Ecto neural progenitor cell (in vitro differentiated cells): ENCODE measurements around the gene TMOD2.
A peak's percentile ranks its signal among the peaks of the same experiment; 100 is the strongest.

Source experiments
- DNase-seq: peaks from one replicate; pipeline ENCODE4 v3.0.0-alpha.2; 2018; ENCODE audit warnings: low spot score

TMOD2 gene

DNA sequence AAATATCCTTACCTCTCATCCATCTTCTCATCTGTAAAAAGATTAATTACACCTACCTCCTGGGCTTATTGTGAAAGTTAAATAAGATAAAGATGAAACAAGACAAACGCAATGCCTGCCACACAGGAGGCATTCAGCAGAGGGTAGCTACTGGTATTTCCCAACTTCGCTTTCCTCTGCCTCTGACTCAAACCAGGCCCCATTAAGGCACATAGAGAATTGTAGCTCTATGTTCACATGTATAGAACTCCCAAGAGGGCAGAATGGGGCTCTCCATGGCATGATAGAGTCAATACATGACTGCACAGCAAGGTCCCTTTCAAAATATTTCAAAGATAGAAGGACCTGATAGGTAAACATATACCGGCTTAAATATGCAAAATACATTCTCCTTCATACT, 15.3 kb upstream of the TMOD2 start:
- no peak for DNase-seq

DNA sequence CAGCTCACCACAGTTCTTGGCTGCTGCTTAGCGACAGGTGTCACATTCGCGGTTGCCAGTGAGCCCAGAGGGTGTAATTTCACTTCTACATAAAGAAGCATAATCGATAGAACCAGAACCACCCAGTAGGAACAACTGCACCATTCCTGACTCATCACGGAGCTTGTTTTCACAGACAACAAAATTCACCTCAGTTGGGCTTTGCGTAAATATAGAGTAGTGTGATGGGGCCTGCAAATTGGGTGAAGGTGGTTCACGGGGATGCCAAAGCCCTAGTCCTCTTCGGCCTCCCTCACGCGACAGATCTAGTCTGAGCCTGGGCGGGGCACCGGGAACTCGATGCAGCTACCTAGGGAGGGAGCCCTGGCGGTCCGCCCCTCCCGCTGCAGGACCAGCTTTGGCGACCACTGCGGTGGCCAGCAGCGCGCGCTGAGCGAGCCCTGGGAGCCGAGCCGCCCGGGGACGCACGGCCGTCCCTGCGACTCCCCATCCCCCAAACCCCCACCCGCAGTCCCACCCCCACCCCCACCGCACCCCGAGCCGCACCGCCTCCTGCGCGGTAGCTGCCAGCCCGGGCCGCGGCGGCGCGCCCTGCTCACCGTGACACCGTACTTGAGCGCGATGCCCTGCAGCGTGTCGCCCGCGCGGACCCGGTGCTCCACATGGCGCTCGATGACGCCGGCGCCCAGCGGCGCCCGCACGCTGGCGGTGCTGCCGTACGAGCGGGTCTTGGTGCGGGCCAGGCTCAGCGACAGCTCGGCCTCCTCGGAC, 14.5 kb upstream of the TMOD2 start:
- peak; percentile 56 for DNase-seq

DNA sequence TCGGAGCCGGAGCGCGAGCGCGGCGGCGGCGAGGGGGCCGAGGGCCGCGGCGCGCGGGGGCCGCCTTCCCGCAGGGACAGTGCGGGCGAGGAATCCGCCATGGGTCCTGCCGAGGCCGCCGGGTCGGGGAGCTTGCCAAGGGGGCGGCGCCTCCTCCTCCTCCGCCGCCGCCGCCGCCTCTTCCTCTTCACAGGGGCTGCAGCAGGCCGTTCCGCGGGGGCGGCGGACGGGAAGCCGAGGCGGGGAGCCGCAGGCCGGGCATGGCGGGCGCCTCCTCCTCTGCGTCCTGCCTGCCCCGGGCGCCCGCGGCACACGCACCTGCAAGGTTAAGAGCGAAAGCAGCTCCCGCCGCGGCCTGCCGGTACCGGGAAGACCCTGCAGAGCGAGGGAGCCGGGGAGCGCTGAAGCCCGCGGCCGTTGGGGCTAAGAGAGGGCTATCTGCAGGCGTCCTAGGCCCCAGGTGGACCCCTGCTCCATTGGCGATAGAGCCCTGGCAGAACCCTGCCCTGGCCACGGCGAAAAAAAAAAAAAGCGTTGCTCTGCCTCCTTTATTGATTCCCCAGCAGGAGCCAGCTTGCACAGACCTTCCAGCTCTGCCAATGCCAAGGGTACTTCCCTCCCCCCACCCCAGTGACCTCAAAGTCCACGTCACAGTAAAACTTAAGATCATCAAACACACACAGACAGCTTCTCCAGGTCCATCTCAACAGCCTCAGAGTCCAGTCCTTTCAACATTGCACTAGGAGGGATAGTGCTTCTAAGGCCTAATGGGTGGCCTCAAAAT, 13.7 kb upstream of the TMOD2 start, which contains the start of gene LYSMD2:
Gene LYSMD2 (minus strand): TSS at position 134 of the 784 bp plus-strand sequence. CDS start 33 bp downstream, at position 101.
- DNase-seq, result peak; percentile 70

DNA sequence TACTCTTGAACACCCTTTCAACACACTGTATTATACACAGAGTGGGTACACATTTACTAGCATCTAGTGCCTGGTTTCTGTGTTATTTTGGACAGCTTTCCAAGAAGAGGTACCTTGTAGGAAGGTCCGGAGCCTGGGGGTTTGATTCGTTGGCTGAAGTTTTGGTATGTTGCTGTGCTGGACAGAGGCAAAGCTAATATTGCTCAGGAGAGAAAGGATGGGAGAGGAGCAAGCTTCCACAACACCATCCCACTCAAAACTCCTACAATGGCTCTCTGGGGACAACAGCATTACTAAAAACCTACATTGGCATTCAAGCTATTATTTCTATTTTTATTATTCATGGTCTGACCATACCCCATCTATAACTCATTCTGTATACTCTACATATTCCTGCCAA, 12.8 kb upstream of the TMOD2 start:
- DNase-seq, result no peak

DNA sequence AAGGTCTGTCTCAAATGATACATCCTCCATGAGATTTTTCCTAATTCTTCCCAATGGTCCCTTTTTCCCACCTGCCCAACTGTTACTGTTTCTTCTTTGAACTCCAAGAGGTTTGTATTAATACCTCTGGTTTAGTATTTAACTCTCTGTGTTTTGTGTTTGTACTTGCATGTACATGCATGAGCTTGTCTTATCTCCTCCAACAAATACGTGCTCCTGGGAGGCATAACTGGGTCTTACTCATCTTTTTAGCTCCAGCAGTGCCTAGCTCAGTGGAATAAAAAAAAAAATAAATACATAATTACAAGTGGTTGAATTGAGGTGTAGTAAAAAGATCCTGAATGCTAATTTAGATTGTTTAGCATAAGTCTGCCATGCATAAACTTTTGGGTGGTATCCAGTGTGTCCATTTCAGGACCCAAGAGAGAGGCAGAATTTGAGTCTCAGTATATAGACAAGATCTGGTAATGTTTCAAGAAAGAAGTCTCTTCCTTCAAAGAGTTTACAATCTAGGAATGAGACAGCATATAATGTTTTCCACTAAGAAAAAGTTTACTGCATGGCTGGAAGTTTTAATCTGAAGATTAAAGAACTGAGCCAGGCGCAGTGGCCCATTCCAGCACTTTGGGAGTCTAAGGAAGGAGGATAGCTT, 12.2 kb upstream of the TMOD2 start:
- no peak for DNase-seq

DNA sequence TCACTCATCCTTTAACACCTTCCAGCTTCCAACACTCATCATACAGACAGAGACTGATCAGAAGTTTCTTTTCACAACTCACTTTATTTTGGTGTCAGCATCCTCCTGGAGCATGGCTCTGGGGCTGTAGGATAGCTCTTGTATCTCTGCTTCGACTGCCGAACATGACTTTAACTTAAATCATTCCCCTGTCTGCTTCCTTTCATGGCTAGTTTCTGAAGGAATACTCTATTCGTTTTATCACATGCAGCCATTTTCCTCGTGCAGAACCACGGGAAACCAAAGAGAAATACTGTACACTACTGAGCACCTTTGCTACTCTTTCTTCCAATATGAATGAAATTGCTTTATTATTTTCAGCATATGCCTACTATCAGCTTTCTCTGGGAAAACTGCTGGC, 2.1 kb upstream of the TMOD2 start:
- DNase-seq, result no peak

DNA sequence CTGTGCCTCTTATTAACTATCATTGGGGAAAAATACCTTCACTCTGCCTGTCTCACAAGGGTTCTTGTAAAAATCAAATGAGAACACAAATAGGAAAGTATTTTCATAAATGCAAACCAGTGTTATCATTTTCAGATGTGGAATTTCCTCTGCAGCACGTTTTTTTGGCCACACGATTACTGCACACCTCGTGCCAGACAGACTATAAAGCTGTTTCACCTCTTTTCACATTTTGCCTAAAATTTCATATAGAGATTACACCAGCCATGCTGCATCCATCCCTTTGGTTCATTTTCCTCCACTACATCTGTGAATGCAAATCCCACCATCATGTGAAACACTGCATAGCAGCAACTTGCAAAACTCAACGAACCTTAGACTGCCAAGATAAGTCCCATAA, 1.2 kb upstream of the TMOD2 start:
- DNase-seq, result no peak

DNA sequence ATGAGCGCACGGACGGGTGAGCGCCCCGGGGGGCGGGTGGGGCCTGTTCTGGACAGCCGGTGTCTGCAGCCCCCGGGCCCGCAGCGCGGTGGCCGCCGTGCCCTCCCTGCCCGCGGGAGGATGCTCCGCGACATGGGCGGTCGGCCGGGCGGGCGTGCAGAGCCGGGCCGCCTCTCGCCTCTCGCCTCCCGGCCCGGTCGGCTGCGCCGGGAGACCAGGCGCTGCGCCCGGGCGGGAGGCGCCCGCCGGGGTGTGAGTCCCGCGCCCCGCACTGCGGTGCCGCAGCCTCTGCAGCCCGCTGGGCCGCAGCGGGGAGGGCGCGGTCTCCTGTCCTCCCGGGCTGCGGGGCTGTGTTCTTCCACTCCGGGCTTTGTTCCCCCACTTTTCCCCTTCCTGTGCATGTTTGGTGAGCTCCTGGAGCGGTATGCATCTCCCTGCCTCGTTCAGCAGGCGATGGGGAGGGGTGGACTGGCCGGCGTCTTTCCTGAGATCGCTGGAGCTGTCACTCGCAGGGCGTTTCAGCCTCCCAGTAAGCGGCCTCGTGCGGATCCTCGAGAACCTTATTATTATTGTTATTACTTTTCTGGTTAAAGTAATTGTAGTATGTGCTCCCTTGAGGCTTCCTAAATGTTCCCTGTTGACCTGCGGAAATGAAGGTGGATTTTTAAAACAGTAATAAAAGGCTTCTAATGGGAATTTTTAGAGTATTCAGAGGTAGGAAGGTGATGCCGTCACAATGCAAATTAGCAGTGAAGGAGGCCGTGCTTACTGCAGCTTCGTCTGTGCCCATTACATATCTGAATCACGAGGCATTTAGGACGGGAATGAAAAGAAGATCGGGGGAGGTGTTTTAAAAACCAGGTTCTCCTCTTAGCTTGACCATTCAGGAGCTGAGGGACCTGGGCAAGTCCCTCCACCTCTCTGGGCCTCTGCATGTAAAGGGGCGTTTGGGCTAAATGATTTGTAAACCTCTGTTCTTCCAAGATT, 593 bp downstream of the TMOD2 start:
- DNase-seq, result peak; percentile 67

DNA sequence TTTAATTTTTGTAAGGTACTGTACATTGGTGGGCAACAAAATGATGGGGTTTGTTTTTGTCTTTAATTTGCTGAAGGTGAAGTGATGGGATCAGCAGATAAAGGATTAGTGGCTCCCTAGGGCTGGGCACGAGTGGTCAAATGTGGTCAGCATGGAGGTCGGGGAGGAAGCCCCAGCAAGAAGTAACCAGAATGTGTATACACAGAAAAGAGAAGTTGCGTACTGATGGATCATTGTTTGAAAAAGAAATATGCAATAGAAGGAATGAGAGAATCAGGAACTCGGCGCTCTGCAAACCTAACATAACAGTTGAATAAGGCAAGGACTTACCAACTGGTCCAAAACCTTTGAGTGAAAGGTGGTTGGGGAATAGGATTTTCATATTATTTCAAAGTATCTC, 1.5 kb downstream of the TMOD2 start:
- no peak for DNase-seq

DNA sequence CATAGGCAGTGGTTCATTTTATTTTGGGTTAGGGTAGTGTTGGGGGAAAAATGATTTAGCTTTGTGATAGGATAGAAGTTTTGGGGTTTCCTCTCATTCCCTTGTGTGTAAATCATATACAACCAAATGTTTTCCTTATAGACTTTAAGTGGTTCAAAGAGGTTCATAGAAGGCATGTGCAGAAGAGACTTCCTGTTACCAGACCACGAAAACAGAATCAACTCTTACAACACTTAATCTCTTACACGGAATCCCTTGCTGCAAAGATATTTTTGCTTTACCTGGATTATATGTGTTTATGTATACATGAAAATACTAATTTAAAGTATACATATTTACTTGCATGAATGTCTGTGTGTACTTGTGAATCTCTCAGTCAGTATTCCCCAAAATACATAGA, 2.9 kb downstream of the TMOD2 start:
- no peak for DNase-seq

DNA sequence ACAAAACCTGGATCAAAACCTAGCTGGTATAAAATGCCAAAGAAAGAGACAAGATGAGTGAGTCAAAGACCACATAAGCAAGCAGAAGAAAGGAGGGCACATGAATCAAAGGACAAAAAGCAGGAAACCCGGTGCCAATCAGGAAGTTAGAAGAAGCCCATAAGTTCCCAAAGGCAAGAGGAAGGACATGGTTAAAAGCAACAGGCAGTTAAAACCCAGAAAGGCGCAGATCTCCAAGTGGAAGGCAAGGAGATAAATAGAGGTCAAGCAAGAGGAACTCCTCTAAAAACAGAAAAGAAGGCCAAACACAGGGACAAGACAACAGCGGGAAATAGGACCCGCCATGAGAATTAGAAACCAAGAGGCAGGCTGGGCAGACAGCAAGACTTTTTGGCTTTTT, 4.4 kb downstream of the TMOD2 start:
- DNase-seq, result no peak

DNA sequence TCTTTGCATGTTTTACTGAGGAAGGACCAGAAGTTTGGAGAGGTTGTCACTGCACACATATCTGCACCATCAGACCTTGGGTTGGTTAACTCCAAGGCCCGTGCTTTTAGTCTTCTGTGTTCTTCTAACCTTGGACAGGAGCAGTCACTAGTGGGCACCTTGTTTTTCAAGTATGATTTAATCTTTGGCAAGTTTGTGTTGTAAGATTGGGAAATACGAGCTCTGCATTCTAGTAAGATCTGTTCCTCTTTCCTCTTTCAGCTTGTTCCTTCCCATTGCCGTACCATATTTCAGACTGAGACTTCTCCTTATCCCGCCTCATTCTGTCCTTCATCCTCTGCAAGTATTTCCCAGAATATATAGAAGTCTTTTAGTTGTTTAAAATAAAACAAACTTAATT, 5.1 kb downstream of the TMOD2 start:
- DNase-seq, result no peak

DNA sequence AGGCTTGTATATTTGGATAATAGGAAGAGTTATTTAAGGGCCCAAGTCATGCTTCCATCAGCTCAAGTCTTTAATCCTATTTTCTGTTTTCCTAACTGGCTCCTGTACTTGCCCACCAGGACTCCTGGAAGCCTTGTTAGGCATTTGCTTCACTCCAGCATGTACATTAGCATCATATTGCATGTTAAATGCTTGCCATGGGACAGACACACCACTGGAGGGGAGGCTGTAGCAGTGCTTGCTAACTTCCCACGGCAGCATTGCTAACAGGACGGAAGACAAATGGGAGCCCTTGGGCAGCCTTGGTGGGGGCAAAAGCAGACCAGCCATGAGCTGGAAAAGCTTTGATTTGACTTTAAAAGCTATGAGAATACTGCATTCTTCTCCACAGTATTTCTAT, 6.1 kb downstream of the TMOD2 start:
- no peak for DNase-seq

DNA sequence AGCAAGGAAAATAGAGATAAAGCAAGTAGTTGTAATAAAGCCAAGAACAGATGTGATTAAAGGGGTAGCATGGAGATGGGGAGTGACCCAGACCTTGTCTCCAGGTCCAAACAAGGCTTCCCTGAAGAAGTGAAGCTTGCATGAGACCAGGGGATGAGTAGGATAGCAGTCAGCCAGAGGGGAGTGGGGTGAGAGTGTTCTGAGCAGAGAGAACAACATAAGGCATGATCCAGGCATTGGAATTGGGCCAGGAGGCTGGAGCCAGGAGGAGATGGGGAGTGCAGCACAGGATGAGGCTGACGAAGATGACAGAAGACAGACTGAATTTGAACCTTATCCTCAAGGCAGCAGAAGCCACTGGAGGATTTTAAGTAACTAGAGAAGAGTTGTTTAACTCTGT, 7.2 kb downstream of the TMOD2 start:
- DNase-seq, result no peak

DNA sequence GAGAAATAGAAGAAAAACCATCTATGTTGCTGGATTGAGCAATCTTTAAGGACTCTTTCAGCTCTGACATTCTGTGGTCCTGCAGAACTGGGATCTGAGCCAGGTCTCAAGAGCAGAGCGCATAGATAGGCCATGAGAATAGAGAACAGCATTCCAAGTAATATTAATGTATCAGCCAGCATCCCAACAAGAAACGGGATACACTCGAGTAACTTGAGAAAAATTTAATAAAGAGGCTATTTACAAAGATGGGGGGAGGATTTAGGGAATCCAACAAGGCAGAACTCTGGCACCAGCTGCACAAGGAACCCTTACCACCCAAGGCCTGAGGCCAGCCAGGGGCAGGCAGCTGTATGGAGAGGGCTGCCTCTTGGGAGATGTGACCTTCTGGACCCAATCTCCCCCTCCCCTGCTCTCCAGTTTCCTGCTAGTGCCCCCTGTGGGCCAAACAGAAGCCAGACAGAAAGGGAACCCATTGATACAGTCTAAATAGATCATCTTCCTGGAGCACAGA, 8.2 kb downstream of the TMOD2 start:
- DNase-seq, result no peak

DNA sequence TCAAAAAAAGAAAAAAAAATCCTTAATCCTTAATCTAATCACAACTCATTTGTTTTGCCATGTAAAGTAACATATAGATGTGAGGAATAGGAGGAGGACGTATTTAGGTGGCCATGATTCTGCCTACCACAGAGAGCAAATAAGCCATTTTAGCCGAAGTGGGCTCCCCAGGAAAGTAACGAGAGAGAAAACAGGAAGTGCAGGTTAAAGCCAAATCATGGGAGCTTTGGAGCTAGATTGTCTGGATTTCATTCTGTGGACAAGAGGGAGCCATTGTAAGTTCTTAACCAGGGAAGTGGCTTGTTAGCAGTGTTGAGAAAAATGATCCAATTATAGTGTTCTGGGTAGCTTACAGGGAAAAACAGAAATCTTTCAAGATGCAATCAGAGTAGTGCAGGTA, 9.4 kb downstream of the TMOD2 start:
- DNase-seq, result no peak

DNA sequence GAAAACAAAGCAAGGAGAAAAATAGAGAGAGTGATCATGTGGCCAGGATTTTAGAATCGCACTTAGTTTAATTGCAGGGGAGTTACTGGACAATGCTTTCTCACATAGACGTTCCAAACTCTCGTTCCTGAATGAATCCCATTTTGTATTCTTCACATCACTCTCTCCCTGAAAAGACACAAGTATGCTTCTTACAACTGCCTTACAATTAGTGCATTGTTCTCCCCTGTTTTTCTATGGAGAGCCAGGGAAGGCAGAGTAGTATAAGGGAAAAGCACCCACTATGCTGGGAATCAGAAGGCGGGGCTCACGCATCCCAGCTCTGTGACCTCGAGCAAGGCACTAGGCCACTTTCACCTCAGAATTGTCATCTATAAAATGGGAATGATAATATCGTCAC, 14.4 kb downstream of the TMOD2 start:
- DNase-seq, result no peak

DNA sequence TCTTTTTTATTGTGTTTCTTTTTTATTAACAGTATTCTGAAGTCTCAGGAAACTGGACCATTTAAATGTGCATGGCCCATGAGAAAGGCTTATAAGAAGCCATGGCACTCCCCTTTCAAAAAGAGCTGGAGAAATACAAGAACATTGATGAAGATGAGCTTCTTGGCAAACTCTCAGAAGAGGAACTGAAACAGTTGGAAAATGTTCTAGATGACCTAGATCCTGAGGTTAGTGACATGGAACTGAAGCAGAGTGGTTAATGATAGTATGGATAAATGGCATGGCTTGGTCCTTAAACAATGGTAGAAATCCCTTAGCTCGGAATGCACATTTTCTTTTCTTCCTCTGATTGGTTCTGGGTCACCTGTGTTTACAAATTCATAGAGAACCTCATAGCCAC, 14.9 kb downstream of the TMOD2 start:
- no peak for DNase-seq

DNA sequence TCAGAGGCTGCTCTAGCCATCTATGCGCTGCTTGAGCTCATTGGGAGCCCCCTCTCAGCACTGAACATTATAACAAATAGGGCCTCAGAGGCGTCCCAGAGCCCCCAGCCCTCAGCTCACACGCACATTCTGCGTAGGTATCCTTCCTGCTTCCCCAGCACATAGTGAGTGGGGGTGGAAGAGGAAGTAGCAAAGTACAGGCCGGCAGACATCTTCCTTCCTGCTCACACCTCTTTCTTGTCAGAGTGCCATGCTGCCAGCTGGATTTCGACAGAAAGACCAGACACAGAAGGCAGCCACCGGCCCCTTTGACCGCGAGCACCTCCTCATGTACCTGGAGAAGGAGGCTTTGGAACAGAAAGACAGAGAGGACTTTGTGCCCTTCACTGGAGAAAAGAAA, 16.6 kb downstream of the TMOD2 start:
- DNase-seq, result no peak

DNA sequence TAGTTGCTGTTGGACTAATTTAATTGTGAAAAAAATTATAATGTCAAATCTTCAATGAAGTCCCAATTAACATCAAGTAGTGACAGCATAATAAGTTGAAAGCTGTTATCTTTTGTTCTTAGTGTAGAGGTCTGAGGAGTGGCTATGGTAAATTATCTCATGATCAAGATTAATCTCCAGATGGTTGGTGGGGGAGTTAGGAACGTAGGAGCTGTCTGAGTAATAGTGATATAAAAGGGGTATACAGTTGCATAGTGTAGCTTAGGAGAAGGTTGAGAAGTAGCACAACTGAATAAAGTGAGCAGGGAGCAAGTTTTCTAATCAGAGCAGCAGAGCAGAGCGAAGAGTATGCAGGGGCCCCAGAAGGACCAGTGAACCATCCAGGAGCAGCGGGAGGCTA, 19.5 kb downstream of the TMOD2 start:
- DNase-seq, result no peak

DNA sequence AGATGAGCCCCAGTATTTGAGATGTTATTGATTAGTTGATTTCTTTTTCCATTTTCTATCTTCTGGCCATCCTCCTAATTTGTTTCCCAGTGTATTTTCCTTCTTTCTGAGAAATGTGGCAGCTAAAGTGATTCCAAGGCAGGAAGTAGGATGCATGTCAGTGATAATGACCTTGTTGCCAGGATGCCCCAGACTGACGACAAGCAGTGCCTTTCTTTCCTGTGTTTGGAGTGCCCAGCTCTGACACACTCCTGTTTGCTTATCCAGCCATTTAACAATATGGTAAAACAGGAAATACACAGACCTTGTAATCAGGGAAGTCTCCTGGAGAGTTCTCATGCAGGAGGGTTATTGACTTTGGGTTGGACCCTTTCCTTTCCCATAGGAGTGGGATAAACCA, 20.4 kb downstream of the TMOD2 start:
- DNase-seq, result no peak

DNA sequence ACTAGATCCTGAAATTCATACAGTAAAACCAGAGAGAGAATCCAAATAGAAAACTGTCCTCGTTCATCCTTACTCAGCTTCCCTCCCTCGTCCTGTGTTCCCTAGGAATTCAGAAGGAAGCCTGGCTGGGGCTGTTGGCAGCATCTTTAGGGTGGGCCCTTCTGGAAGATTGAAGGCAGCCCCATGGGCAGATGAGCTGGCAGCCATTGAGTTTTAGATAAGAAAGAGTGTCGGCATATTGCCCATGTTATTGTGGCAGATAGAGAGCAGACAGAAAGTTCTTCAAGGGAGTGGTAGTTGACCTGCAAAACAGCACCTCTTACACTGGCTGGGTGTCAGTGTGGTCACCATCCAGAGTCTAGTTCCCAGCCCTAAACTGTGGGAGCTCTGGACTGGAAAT, 23.5 kb downstream of the TMOD2 start:
- no peak for DNase-seq
